HEK293 (cell line): ENCODE results near the gene MGAT4C.
"Not testable (repeated sequence)": the region's sequence is repeated elsewhere in the genome, so short reads cannot be mapped to it uniquely, and the experiment has no call there.

Source experiments
- CTCF ChIA-PET: fragments of 350-600 bp; formaldehyde crosslinking; extraction: SDS; loops from one replicate; lab custom pipeline; 2021; ENCODE audit warnings: antibody characterized with exemption; lab: Yijun Ruan, JAX
- POLR2A ChIA-PET: fragments of 300-600 bp; formaldehyde crosslinking; extraction: SDS; loops from one replicate; lab custom pipeline; 2020; ENCODE audit warnings: antibody characterized with exemption, inconsistent platforms; lab: Yijun Ruan, JAX
- H3K27ac ChIP-seq: fragments of 200-500 bp; sonication (Bioruptor generic); 2 replicates; pipeline ENCODE4 v1.5.1; 2014; ENCODE audit warnings: low read depth, low read length, control low read depth, inconsistent platforms; ENCODE audit errors: extremely low read depth
- H3K36me3 ChIP-seq, 2 experiments: fragments of 200-500 bp in 1 of 2; sonication (Bioruptor generic) in 1 of 2; 1 replicate in 1 of 2; 2 replicates in 1 of 2; pipeline ENCODE4 v1.5.1; 2014 to 2017; ENCODE audit warnings: inconsistent platforms in 2 of 2, low read length in 2 of 2; ENCODE audit not compliant: control insufficient read depth in 2 of 2, insufficient read depth in 1 of 2
- H3K4me1 ChIP-seq: fragments of 200-500 bp; sonication (Bioruptor generic); 2 replicates; pipeline ENCODE4 v1.5.1; 2014; ENCODE audit warnings: mild to moderate bottlenecking, low read length, inconsistent platforms; ENCODE audit not compliant: control insufficient read depth, insufficient read depth
- H3K4me3 ChIP-seq: 2 replicates; pipeline ENCODE4 v1.5.1; 2011; ENCODE audit warnings: low read depth, mild to moderate bottlenecking, control low read depth, low read length, moderate library complexity
- H3K9me3 ChIP-seq: fragments of 200-500 bp; sonication (Bioruptor generic); 2 replicates; pipeline ENCODE4 v1.5.1; 2014; ENCODE audit warnings: low read depth, low read length, inconsistent platforms; ENCODE audit not compliant: control insufficient read depth, insufficient read depth
- BCL11B ChIP-seq: fragments of 450-650 bp; formaldehyde crosslinking; IDR thresholded peaks from 2 replicates; pipeline ENCODE4 v1.5.1; 2016; ENCODE audit warnings: low read depth, missing biosample characterization, missing genetic modification characterization
- IKZF3 ChIP-seq: fragments of 450-650 bp; IDR thresholded peaks from 2 replicates; pipeline ENCODE4 v1.5.0; 2018; ENCODE audit warnings: missing biosample characterization, mild to moderate bottlenecking, missing genetic modification characterization, moderate library complexity
- PRDM1 ChIP-seq: fragments of 450-650 bp; formaldehyde crosslinking; IDR thresholded peaks from 2 replicates; pipeline ENCODE4; 2016; ENCODE audit warnings: missing biosample characterization, missing genetic modification characterization
- TCF7L2 ChIP-seq: IDR thresholded peaks from 2 replicates; pipeline ENCODE4 v1.6.1; 2011; ENCODE audit warnings: low read depth, mild to moderate bottlenecking, inconsistent platforms, low read length, moderate library complexity, borderline replicate concordance
- TRIM28 ChIP-seq: IDR thresholded peaks from 2 replicates; pipeline ENCODE4 v1.6.1; 2011; ENCODE audit warnings: low read length, control low read depth, borderline replicate concordance
- YY1 ChIP-seq: fragments of 450-650 bp; formaldehyde crosslinking; IDR thresholded peaks from 2 replicates; pipeline ENCODE4 v1.5.1; 2018; ENCODE audit warnings: missing biosample characterization, missing genetic modification characterization
- ZNF174 ChIP-seq: fragments of 450-650 bp; formaldehyde crosslinking; IDR thresholded peaks from 2 replicates; pipeline ENCODE4 v1.5.0; 2017; ENCODE audit warnings: missing biosample characterization, mild to moderate bottlenecking, missing genetic modification characterization
- ZNF37A ChIP-seq: fragments of 450-650 bp; IDR thresholded peaks from 2 replicates; pipeline ENCODE4 v1.5.1; 2018; ENCODE audit warnings: missing biosample characterization, missing genetic modification characterization
- ZNF433 ChIP-seq: fragments of 450-650 bp; formaldehyde crosslinking; IDR thresholded peaks from 2 replicates; pipeline ENCODE4 v1.5.1; 2016; ENCODE audit warnings: missing biosample characterization, missing genetic modification characterization, low read depth
- ZNF48 ChIP-seq: fragments of 450-650 bp; formaldehyde crosslinking; IDR thresholded peaks from 2 replicates; pipeline ENCODE4 v1.5.1; 2016; ENCODE audit warnings: missing biosample characterization, missing genetic modification characterization
- ZNF501 ChIP-seq: fragments of 450-650 bp; formaldehyde crosslinking; IDR thresholded peaks from 2 replicates; pipeline ENCODE4 v1.5.1; 2016; ENCODE audit warnings: missing biosample characterization, missing genetic modification characterization
- ZNF530 ChIP-seq: fragments of 450-650 bp; formaldehyde crosslinking; IDR thresholded peaks from 2 replicates; pipeline ENCODE4 v1.5.1; 2016; ENCODE audit warnings: low read depth, missing biosample characterization, missing genetic modification characterization
- ZNF621 ChIP-seq: fragments of 450-650 bp; formaldehyde crosslinking; IDR thresholded peaks from 2 replicates; pipeline ENCODE4 v1.5.1; 2017; ENCODE audit warnings: missing biosample characterization, missing genetic modification characterization
- ZNF747 ChIP-seq: fragments of 450-650 bp; formaldehyde crosslinking; IDR thresholded peaks from 2 replicates; pipeline ENCODE4 v1.5.1; 2016; ENCODE audit warnings: missing biosample characterization, missing genetic modification characterization
- ZNF76 ChIP-seq: fragments of 450-650 bp; formaldehyde crosslinking; IDR thresholded peaks from 2 replicates; pipeline ENCODE4; 2016; ENCODE audit warnings: low read depth, missing biosample characterization, missing genetic modification characterization, borderline replicate concordance
- ZNF768 ChIP-seq: fragments of 450-650 bp; formaldehyde crosslinking; IDR thresholded peaks from 2 replicates; pipeline ENCODE4 v1.5.1; 2018; ENCODE audit warnings: missing biosample characterization, mild to moderate bottlenecking, missing genetic modification characterization
- ZSCAN30 ChIP-seq: fragments of 450-650 bp; IDR thresholded peaks from 2 replicates; pipeline ENCODE4 v1.5.1; 2018; ENCODE audit warnings: missing biosample characterization, mild to moderate bottlenecking, missing genetic modification characterization, moderate library complexity
- TF ChIP-seq, protein P1 (sequence below): sonication (generic); formaldehyde crosslinking; IDR thresholded peaks from 2 replicates; pipeline ENCODE4 v1.8.1; 2022; ENCODE audit warnings: mild to moderate bottlenecking, moderate library complexity, missing genetic modification reagents
- TF ChIP-seq, protein P2 (sequence below): fragments of 450-650 bp; formaldehyde crosslinking; conservative IDR thresholded peaks from 2 replicates; pipeline ENCODE4 v1.5.1; 2016; ENCODE audit warnings: low read depth, missing biosample characterization, missing genetic modification characterization
- TF ChIP-seq, protein P3 (sequence below): IDR thresholded peaks from 2 replicates; pipeline ENCODE4 v1.6.1; 2011; ENCODE audit warnings: mild to moderate bottlenecking, low read depth, low read length, borderline replicate concordance
- TF ChIP-seq, protein P4 (sequence below): fragments of 450-650 bp; formaldehyde crosslinking; IDR thresholded peaks from 2 replicates; pipeline ENCODE4 v1.5.1; 2017; ENCODE audit warnings: missing biosample characterization, missing genetic modification characterization

The MGAT4C gene

DNA sequence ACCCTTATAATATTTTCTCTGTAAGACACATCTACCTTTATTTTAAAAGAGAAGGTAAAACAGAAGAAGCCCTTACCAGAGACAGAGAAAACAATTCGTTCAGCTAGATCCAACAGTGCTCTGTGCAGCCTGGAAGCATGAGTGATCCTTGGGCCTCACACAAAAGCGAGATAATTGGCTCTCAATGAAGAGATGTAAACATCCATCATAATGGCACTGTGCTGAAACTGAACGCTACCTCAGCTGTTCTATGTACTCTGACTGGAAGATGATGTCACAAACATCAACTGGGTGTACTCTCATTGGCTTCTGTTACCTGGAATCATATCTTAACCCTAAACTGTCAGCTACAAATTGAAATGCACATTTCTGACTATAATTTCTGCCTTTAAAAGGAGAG, at the start of gene MGAT4C:
MGAT4C (minus strand) TSS at position 229 of the 400 bp plus-strand sequence.
- no peak within 1 kb of the TSS for H3K4me3 ChIP-seq
- CTCF ChIA-PET: interaction anchor here (0.6 kb wide), 1 partner anchor 1400 kb away, joined by 6 read pairs; no protein-coding TSS in a partner anchor
- no peaks in the 10 kb centered on the region for H3K4me1 ChIP-seq
- H3K36me3 ChIP-seq: no peaks in the 10 kb centered on the region
- TF ChIP-seq, protein P1, sequence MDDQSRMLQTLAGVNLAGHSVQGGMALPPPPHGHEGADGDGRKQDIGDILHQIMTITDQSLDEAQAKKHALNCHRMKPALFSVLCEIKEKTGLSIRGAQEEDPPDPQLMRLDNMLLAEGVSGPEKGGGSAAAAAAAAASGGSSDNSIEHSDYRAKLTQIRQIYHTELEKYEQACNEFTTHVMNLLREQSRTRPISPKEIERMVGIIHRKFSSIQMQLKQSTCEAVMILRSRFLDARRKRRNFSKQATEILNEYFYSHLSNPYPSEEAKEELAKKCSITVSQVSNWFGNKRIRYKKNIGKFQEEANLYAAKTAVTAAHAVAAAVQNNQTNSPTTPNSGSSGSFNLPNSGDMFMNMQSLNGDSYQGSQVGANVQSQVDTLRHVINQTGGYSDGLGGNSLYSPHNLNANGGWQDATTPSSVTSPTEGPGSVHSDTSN (CRISPR knock-in tag): no peak
- TF ChIP-seq ZNF48 (tag by site-specific recombination): no peak
- no peak for TF ChIP-seq IKZF3 (tag by site-specific recombination)
- no peak for TF ChIP-seq TCF7L2
- TF ChIP-seq, protein P2, sequence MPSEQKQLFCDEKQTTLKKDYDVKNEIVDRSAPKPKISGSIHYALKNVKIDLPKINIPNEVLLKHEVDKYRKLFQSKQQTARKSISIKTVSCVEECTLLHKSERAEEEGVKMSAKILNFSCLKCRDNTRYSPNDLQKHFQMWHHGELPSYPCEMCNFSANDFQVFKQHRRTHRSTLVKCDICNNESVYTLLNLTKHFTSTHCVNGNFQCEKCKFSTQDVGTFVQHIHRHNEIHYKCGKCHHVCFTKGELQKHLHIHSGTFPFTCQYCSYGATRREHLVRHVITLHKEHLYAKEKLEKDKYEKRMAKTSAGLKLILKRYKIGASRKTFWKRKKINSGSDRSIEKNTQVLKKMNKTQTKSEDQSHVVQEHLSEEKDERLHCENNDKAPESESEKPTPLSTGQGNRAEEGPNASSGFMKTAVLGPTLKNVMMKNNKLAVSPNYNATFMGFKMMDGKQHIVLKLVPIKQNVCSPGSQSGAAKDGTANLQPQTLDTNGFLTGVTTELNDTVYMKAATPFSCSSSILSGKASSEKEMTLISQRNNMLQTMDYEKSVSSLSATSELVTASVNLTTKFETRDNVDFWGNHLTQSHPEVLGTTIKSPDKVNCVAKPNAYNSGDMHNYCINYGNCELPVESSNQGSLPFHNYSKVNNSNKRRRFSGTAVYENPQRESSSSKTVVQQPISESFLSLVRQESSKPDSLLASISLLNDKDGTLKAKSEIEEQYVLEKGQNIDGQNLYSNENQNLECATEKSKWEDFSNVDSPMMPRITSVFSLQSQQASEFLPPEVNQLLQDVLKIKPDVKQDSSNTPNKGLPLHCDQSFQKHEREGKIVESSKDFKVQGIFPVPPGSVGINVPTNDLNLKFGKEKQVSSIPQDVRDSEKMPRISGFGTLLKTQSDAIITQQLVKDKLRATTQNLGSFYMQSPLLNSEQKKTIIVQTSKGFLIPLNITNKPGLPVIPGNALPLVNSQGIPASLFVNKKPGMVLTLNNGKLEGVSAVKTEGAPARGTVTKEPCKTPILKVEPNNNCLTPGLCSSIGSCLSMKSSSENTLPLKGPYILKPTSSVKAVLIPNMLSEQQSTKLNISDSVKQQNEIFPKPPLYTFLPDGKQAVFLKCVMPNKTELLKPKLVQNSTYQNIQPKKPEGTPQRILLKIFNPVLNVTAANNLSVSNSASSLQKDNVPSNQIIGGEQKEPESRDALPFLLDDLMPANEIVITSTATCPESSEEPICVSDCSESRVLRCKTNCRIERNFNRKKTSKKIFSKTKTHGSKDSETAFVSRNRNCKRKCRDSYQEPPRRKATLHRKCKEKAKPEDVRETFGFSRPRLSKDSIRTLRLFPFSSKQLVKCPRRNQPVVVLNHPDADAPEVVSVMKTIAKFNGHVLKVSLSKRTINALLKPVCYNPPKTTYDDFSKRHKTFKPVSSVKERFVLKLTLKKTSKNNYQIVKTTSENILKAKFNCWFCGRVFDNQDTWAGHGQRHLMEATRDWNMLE (tag by site-specific recombination): no peak
- no peak for TF ChIP-seq ZNF501 (tag by site-specific recombination)
- TF ChIP-seq ZSCAN30 (tag by site-specific recombination): no peak
- TF ChIP-seq ZNF76 (tag by site-specific recombination): no peak
- no peak; the same call in 1 of the 2 replicates for TF ChIP-seq TRIM28
- H3K9me3 ChIP-seq: no peaks in the 10 kb centered on the region
- no peak within 1 kb of the TSS for H3K27ac ChIP-seq
- POLR2A ChIA-PET: no interaction called here

DNA sequence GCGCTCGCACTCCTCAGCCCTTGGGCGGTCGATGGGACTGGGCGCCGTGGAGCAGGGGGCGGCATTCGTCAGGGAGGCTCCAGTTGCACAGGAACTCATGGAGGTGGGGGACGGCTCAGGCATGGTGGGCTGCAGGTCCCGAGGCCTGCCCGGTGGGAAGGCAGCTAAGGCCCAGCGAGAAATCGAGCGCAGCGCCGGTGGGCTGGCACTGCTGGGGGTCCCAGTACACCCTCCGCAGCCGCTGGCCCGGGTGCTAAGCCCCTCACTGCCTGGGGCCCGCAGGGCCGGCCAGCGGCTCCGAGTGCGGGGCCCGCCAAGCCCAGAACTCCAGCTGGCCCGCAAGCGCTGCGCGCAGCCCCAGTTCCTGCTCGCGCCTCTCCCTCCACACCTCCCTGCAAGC, 40.2 kb upstream of the MGAT4C start:
- CTCF ChIA-PET: not testable (repeated sequence)

DNA sequence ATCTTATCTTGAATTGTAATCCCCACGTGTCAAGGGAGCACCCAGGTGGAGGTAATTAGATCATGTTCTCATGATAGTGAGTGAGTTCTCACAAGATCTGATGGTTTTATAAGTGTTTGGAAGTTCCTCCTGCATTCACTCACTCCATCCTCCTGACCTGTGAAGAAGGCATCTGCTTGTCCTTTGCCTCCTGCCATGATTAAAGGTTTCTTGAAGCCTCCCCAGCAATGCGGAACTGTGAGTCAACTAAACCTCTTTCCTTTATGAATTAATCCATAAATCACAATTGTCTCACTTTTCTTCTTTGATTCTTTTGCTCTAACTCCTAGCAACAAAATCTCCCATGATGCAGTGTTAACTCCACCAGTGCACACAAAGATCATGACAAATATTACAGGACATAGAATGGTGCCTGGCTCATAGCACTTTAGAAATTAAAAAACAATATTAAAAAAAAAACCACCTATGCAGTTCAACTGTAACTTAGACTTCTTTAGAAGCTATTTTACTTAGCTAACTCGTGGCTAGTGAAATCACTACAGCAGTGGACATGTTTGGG, 37.6 kb upstream of the MGAT4C start:
- no peaks in the 10 kb centered on the region for H3K36me3 ChIP-seq
- no peaks in the 10 kb centered on the region for H3K9me3 ChIP-seq
- POLR2A ChIA-PET: interaction anchor here (0.7 kb wide), 1 partner anchor 87 kb away, joined by 3 read pairs; no protein-coding TSS in a partner anchor
- no peaks in the 10 kb centered on the region for H3K4me1 ChIP-seq
- H3K27ac ChIP-seq: no peak overlapping the region
- no peak overlapping the region for H3K4me3 ChIP-seq
- CTCF ChIA-PET: interaction anchor here (0.5 to 0.6 kb wide), 2 partner anchors 1556 to 1703 kb away, joined by 3 to 4 read pairs; no protein-coding TSS in a partner anchor
- TF ChIP-seq BCL11B (tag by site-specific recombination): no peak
- no peak for TF ChIP-seq ZNF530 (tag by site-specific recombination)
- TF ChIP-seq, protein P3, sequence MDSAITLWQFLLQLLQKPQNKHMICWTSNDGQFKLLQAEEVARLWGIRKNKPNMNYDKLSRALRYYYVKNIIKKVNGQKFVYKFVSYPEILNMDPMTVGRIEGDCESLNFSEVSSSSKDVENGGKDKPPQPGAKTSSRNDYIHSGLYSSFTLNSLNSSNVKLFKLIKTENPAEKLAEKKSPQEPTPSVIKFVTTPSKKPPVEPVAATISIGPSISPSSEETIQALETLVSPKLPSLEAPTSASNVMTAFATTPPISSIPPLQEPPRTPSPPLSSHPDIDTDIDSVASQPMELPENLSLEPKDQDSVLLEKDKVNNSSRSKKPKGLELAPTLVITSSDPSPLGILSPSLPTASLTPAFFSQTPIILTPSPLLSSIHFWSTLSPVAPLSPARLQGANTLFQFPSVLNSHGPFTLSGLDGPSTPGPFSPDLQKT: no peak
- TF ChIP-seq ZNF37A (tag by site-specific recombination): no peak
- no peak for TF ChIP-seq PRDM1 (tag by site-specific recombination)
- TF ChIP-seq ZNF621 (tag by site-specific recombination): no peak
- TF ChIP-seq ZNF174 (tag by site-specific recombination): no peak
- TF ChIP-seq ZNF433 (tag by site-specific recombination): no peak
- TF ChIP-seq, protein P4, sequence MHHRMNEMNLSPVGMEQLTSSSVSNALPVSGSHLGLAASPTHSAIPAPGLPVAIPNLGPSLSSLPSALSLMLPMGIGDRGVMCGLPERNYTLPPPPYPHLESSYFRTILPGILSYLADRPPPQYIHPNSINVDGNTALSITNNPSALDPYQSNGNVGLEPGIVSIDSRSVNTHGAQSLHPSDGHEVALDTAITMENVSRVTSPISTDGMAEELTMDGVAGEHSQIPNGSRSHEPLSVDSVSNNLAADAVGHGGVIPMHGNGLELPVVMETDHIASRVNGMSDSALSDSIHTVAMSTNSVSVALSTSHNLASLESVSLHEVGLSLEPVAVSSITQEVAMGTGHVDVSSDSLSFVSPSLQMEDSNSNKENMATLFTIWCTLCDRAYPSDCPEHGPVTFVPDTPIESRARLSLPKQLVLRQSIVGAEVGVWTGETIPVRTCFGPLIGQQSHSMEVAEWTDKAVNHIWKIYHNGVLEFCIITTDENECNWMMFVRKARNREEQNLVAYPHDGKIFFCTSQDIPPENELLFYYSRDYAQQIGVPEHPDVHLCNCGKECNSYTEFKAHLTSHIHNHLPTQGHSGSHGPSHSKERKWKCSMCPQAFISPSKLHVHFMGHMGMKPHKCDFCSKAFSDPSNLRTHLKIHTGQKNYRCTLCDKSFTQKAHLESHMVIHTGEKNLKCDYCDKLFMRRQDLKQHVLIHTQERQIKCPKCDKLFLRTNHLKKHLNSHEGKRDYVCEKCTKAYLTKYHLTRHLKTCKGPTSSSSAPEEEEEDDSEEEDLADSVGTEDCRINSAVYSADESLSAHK (tag by site-specific recombination): no peak
- TF ChIP-seq ZNF747 (tag by site-specific recombination): no peak
- no peak for TF ChIP-seq YY1
- TF ChIP-seq ZNF768 (tag by site-specific recombination): no peak

More for the DNA sequence above, 40.2 kb upstream of the MGAT4C start:
- H3K4me1 ChIP-seq, H3K27ac ChIP-seq, H3K36me3 ChIP-seq, H3K9me3 ChIP-seq, H3K4me3 ChIP-seq, POLR2A ChIA-PET: not testable (repeated sequence)
